ENCODE data around the gene IGF2BP2. TPM values are rescaled to one million over a fixed set of nuclear protein-coding genes. Genes with fewer than 3 reads are reported as not detected.

Gene IGF2BP2
- total and polyA plus RNA-seq, 9 of the 15 experiments (the other 6 are each of a cell fraction or from before 2014, with no cell fraction given): 3.2 to 59.6 (median 30.5) TPM

DNA sequence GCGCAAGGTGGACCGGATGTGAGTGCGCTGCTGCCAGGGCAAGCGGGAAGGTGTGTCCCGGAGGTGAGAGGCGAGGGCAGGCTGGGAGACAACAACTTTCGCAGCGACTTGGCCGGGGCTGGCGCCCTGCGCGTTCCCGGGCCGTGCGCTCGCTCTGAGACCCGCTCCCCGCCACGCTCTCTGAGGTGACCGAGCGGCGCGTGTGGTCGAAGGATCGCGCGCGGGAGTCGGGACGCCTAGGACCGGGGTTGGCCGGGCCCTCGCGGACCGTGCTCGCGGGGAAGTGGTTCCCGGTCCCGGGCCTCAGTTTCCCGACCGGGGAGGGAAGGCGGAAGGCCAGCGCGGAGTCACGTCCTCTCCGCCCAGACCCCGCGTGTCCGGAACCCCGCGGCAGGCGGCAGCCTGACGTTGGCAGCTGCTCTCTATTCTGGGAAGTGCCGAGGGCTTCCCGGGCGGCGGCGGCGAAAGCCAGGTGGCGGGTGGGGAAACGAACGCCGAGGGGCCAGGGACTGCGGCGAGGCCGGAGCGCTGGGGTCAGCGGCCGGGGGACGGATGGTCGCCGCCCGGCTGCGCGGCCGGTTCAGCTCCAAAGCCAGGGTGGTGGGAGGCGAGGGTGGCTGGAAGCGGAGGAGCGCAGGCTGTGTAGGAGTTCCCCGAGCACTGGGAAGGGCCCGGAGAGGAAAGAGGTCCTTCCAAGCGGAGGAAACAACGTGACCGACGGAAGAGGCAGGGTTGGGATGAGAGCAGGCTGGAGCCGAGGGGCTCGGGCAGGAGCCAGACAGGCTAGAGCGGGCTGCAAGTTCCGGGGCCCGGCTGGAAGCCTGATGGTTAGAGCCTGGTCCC is 1.0 kb upstream of the IGF2BP2 start (continued):
- TF ChIP-seq, protein P1, sequence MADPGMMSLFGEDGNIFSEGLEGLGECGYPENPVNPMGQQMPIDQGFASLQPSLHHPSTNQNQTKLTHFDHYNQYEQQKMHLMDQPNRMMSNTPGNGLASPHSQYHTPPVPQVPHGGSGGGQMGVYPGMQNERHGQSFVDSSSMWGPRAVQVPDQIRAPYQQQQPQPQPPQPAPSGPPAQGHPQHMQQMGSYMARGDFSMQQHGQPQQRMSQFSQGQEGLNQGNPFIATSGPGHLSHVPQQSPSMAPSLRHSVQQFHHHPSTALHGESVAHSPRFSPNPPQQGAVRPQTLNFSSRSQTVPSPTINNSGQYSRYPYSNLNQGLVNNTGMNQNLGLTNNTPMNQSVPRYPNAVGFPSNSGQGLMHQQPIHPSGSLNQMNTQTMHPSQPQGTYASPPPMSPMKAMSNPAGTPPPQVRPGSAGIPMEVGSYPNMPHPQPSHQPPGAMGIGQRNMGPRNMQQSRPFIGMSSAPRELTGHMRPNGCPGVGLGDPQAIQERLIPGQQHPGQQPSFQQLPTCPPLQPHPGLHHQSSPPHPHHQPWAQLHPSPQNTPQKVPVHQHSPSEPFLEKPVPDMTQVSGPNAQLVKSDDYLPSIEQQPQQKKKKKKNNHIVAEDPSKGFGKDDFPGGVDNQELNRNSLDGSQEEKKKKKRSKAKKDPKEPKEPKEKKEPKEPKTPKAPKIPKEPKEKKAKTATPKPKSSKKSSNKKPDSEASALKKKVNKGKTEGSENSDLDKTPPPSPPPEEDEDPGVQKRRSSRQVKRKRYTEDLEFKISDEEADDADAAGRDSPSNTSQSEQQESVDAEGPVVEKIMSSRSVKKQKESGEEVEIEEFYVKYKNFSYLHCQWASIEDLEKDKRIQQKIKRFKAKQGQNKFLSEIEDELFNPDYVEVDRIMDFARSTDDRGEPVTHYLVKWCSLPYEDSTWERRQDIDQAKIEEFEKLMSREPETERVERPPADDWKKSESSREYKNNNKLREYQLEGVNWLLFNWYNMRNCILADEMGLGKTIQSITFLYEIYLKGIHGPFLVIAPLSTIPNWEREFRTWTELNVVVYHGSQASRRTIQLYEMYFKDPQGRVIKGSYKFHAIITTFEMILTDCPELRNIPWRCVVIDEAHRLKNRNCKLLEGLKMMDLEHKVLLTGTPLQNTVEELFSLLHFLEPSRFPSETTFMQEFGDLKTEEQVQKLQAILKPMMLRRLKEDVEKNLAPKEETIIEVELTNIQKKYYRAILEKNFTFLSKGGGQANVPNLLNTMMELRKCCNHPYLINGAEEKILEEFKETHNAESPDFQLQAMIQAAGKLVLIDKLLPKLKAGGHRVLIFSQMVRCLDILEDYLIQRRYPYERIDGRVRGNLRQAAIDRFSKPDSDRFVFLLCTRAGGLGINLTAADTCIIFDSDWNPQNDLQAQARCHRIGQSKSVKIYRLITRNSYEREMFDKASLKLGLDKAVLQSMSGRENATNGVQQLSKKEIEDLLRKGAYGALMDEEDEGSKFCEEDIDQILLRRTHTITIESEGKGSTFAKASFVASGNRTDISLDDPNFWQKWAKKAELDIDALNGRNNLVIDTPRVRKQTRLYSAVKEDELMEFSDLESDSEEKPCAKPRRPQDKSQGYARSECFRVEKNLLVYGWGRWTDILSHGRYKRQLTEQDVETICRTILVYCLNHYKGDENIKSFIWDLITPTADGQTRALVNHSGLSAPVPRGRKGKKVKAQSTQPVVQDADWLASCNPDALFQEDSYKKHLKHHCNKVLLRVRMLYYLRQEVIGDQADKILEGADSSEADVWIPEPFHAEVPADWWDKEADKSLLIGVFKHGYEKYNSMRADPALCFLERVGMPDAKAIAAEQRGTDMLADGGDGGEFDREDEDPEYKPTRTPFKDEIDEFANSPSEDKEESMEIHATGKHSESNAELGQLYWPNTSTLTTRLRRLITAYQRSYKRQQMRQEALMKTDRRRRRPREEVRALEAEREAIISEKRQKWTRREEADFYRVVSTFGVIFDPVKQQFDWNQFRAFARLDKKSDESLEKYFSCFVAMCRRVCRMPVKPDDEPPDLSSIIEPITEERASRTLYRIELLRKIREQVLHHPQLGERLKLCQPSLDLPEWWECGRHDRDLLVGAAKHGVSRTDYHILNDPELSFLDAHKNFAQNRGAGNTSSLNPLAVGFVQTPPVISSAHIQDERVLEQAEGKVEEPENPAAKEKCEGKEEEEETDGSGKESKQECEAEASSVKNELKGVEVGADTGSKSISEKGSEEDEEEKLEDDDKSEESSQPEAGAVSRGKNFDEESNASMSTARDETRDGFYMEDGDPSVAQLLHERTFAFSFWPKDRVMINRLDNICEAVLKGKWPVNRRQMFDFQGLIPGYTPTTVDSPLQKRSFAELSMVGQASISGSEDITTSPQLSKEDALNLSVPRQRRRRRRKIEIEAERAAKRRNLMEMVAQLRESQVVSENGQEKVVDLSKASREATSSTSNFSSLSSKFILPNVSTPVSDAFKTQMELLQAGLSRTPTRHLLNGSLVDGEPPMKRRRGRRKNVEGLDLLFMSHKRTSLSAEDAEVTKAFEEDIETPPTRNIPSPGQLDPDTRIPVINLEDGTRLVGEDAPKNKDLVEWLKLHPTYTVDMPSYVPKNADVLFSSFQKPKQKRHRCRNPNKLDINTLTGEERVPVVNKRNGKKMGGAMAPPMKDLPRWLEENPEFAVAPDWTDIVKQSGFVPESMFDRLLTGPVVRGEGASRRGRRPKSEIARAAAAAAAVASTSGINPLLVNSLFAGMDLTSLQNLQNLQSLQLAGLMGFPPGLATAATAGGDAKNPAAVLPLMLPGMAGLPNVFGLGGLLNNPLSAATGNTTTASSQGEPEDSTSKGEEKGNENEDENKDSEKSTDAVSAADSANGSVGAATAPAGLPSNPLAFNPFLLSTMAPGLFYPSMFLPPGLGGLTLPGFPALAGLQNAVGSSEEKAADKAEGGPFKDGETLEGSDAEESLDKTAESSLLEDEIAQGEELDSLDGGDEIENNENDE (IDR thresholded peaks at IDR 0.05; ENCODE audit: low read depth, low read length): no peak
- no peak for TF ChIP-seq ASH1L (IDR thresholded peaks at IDR 0.05; ENCODE audit: borderline replicate concordance, low read depth, partially characterized antibody)
- TF ChIP-seq, protein P2, sequence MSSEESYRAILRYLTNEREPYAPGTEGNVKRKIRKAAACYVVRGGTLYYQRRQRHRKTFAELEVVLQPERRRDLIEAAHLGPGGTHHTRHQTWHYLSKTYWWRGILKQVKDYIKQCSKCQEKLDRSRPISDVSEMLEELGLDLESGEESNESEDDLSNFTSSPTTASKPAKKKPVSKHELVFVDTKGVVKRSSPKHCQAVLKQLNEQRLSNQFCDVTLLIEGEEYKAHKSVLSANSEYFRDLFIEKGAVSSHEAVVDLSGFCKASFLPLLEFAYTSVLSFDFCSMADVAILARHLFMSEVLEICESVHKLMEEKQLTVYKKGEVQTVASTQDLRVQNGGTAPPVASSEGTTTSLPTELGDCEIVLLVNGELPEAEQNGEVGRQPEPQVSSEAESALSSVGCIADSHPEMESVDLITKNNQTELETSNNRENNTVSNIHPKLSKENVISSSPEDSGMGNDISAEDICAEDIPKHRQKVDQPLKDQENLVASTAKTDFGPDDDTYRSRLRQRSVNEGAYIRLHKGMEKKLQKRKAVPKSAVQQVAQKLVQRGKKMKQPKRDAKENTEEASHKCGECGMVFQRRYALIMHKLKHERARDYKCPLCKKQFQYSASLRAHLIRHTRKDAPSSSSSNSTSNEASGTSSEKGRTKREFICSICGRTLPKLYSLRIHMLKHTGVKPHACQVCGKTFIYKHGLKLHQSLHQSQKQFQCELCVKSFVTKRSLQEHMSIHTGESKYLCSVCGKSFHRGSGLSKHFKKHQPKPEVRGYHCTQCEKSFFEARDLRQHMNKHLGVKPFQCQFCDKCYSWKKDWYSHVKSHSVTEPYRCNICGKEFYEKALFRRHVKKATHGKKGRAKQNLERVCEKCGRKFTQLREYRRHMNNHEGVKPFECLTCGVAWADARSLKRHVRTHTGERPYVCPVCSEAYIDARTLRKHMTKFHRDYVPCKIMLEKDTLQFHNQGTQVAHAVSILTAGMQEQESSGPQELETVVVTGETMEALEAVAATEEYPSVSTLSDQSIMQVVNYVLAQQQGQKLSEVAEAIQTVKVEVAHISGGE (CRISPR knock-in tag; IDR thresholded peaks at IDR 0.05): peak in 1 of 3 experiments; percentile 55; a peak in 1 of 6 replicates
- no peak for TF ChIP-seq NBN (IDR thresholded peaks at IDR 0.05; ENCODE audit: low read depth)
- no peak for TF ChIP-seq RFX1 (IDR thresholded peaks at IDR 0.05)
- TF ChIP-seq, protein P3, sequence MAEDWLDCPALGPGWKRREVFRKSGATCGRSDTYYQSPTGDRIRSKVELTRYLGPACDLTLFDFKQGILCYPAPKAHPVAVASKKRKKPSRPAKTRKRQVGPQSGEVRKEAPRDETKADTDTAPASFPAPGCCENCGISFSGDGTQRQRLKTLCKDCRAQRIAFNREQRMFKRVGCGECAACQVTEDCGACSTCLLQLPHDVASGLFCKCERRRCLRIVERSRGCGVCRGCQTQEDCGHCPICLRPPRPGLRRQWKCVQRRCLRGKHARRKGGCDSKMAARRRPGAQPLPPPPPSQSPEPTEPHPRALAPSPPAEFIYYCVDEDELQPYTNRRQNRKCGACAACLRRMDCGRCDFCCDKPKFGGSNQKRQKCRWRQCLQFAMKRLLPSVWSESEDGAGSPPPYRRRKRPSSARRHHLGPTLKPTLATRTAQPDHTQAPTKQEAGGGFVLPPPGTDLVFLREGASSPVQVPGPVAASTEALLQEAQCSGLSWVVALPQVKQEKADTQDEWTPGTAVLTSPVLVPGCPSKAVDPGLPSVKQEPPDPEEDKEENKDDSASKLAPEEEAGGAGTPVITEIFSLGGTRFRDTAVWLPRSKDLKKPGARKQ (CRISPR knock-in tag; IDR thresholded peaks at IDR 0.05): no peak
- TF ChIP-seq, protein P4, sequence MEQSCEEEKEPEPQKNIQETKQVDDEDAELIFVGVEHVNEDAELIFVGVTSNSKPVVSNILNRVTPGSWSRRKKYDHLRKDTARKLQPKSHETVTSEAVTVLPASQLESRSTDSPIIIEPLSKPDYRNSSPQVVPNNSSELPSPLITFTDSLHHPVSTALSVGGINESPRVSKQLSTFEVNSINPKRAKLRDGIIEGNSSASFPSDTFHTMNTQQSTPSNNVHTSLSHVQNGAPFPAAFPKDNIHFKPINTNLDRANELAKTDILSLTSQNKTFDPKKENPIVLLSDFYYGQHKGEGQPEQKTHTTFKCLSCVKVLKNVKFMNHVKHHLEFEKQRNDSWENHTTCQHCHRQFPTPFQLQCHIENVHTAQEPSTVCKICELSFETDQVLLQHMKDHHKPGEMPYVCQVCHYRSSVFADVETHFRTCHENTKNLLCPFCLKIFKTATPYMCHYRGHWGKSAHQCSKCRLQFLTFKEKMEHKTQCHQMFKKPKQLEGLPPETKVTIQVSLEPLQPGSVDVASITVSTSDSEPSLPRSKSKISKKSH (CRISPR knock-in tag; IDR thresholded peaks at IDR 0.05): no peak
